Measurements from ENCODE around the gene MALAT1.
"Not testable (repeated sequence)": the region's sequence is repeated elsewhere in the genome, so short reads cannot be mapped to it uniquely, and the experiment has no call there.

Gene MALAT1

GRCh38 chr11:65498977-65499712 is at the start of gene MALAT1:
Gene MALAT1, plus strand, starts transcription at chr11:65499045.
- DNase-seq: peak; percentile 94

DNA sequence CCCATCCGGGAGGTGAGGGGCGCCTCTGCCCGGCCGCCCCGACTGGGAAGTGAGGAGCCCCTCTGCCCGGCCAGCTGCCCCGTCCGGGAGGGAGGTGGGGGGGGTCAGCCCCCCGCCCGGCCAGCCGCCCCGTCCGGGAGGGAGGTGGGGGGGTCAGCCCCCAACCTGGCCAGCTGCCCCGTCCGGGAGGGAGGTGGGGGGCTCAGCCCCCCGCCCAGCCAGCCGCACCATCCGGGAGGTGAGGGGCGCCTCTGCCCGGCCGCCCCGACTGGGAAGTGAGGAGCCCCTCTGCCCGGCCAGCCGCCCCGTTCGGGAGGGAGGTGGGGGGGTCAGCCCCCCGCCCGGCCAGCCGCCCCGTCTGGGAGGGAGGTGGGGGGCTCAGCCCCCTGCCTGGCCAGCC is 47.5 kb upstream of the MALAT1 start:
- DNase-seq: not testable (repeated sequence)

GRCh38 chr11:65452259-65452658 is 46.6 kb upstream of the MALAT1 start:
- not testable (repeated sequence) for DNase-seq

GRCh38 chr11:65452806-65453490 is 45.9 kb upstream of the MALAT1 start:
- DNase-seq: peak; percentile 94

GRCh38 chr11:65454311-65454695 is 44.5 kb upstream of the MALAT1 start:
- peak; percentile 24 for DNase-seq

- peak; percentile 51 for DNase-seq
Measured at GRCh38 chr11:65454696-65455456, 44.0 kb upstream of the MALAT1 start.

GRCh38 chr11:65456418-65456817 is 42.4 kb upstream of the MALAT1 start:
- no peak for DNase-seq

DNA sequence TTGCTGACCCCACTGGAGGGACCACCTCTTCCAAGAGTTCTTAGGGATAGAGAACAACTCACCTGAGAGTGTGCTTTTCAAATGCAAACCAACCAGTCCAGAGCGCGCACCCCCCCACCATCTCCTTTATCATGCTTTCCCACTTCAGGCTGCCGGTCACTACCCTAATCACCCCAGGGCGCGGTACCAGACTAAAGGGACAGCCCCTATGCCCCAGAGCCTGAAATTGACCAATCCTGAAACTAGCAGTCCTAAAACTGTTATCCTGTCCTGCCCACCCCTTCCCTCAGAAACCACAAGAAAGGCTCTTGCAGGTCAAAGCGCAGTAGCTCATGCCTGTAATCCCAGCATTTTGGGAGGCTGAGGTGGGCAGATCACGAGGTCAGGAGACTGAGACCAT is 39.3 kb upstream of the MALAT1 start:
- no peak for DNase-seq

- not testable (repeated sequence) for DNase-seq
Measured at GRCh38 chr11:65465471-65465870, 33.4 kb upstream of the MALAT1 start.

GRCh38 chr11:65467306-65467705 is 31.5 kb upstream of the MALAT1 start:
- not testable (repeated sequence) for DNase-seq

GRCh38 chr11:65468874-65469333 is 29.9 kb upstream of the MALAT1 start:
- no peak for DNase-seq

GRCh38 chr11:65470433-65471049 is 28.3 kb upstream of the MALAT1 start:
- DNase-seq: no peak

DNA sequence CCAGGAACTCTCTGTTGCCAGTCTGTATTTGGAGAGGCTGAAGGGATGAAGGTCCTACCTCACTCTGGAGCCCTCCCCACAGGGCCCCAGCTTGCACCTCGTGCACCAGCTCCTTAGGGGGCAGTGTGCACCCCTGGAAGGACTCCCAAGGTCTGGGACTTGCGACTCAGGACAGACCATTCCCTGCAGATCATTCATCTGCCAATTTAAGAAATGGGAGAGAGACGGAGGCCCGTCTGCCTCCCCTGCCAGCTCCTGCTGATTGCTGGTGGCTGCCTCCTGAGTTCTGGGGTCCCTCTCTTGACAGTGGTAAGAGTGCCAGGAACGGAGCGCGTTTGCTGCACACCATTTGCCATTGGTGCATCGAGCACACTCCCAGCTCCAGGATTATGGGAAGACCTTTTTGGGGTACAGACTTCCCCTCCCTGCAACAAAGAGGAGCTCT is 27.4 kb upstream of the MALAT1 start:
- DNase-seq: peak; percentile 81

GRCh38 chr11:65472588-65473277 is 26.1 kb upstream of the MALAT1 start:
- DNase-seq: not testable (repeated sequence)

DNA sequence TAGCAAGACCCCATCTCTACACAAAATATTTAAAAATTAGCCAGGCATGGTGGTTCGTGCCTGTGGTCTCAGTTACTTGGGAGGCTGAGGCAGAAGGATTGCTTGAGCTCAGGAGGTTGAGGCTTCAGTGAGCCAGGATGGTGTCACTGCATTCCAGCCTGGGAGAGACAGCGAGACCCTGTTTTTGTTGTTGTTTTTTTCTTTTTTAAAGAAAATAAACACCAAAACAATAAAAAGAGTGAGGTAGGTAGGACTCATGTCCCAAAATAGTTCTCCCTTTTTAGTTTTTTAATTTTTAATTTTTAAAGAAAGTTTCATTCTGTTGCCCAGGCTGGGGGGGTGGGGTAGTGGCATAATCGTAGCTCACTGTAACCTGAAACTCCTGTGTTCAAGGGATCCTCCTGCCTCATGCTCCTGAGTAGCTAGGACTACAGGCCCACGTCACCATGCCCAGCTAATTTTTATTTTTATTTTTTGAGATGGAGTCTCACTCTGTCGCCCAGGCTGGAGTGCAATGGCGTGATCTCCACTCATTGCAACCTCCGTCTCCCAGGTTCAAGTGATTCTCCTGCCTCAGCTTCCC is 25.5 kb upstream of the MALAT1 start:
- peak; percentile 28 for DNase-seq

- DNase-seq: no peak
Measured at GRCh38 chr11:65474864-65475263, 24.0 kb upstream of the MALAT1 start.

- DNase-seq: no peak
Measured at GRCh38 chr11:65476632-65477148, 22.2 kb upstream of the MALAT1 start.

DNA sequence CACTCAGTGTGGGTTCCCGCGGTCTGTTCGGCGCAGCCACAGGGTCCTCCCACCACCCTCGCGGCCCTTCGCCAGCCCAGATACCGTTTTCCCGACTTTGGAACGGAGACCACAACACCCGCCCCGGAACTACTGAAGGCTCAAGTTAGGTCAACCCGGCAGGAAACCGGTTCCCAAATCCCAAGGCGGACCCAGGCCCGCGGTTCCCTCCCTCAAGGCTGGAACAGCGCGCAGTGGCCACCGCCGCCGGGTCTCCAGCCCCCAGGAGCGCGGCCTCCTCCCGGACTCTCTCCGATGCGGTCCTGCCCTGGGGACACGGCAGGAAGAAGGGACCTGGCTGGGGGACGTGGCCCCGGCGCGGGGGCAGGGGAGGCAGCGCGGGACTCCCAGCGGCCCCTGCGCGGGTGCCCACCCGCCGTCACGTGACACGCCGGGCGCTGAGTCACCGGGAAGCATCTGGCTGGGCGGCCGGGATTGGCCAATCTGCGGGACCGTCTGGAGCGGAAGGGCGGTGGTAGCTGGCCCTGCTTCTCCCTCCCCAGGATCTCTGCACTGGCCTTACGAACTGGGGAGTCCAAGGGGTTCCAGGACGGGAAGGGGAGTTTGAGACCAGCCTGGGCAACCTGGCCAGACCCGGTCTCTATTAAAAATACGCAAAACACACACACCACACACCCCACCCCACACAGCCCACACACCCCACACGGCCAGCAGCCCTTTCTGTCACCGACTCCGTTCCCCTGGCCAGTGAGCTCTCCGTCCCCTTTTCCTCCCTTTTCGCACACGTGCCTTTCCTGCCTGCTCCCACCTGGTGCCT is 21.5 kb upstream of the MALAT1 start:
- DNase-seq: peak; percentile 96

DNA sequence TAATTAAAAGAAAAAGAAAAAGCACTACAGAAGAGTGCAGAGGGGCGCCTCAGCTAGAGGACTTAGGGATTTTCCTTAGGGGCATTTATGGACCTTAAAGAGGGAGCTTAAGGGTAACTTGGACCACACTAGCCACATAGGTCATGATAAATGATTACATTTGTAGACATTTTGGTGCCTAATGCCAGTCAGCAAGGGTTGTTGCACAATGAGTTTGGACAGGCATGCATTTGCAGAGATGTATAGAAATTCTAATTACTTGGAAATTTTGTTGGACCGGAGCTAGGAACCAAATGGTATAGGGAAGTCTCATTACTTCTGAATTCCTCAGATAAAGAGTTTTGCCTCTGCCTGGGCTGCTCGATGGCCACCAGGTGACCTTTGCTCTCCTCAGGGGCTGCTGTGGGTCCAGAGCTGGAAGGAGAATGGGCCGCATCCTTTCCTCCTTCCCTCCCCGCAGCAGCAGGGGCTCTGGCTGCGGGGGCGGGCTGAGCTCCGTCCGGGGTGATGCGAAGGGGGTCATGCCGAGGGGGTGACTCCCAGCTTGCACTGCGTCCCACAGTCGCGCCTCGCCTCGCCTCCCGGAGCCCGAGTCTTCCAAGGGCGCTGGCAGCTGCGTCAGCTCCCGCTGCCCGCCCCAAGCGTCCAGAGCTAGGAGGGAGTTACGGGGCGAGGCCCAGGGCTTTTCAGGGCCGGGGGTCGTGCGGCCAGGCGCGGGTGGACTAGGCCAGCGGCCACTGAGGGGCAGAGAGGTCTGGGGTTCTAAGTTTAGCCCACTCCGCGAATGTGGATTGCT is 20.3 kb upstream of the MALAT1 start:
- DNase-seq: peak; percentile 74
